Activated CD4-positive, alpha-beta T cell treated with anti-CD3 and anti-CD28 coated beads, Interleukin-2, amount 10 ng/mL, durations not matched to agents 7 days and 5 days (primary cell): Measurements from ENCODE around the gene PAOX. TPM values are rescaled to one million over a fixed set of nuclear protein-coding genes. Genes with fewer than 3 reads are reported as not detected.

Experiments
- CTCF ChIA-PET: fragments of 350-600 bp; sonication (Branson Sonifier 250); formaldehyde crosslinking; loops from one replicate; lab custom pipeline; 2021; ENCODE audit warnings: antibody characterized with exemption; lab: Charles Lee
- POLR2A ChIA-PET: fragments of 350-600 bp; sonication (Branson Sonifier 250); formaldehyde crosslinking; loops from one replicate; lab custom pipeline; 2021; ENCODE audit warnings: antibody characterized with exemption; lab: Charles Lee
- DNase-seq: peaks from one replicate; pipeline ENCODE4 v3.0.0-alpha.2; 2020
- H3K27ac Mint-ChIP-seq: one replicate; pipeline ENCODE4 v1.8.0; 2021; ENCODE audit warnings: mild to moderate bottlenecking, moderate library complexity, mixed read lengths
- H3K27me3 Mint-ChIP-seq: one replicate; pipeline ENCODE4 v1.8.0; 2021; ENCODE audit warnings: mixed read lengths
- H3K36me3 Mint-ChIP-seq: one replicate; pipeline ENCODE4 v1.8.0; 2021; ENCODE audit warnings: low read depth, mixed read lengths
- H3K4me1 Mint-ChIP-seq: one replicate; pipeline ENCODE4 v1.8.0; 2021; ENCODE audit warnings: mixed read lengths
- H3K4me3 Mint-ChIP-seq: one replicate; pipeline ENCODE4 v1.8.0; 2021; ENCODE audit warnings: mild to moderate bottlenecking, moderate library complexity, mixed read lengths
- H3K9me3 Mint-ChIP-seq: one replicate; pipeline ENCODE4 v1.8.0; 2021; ENCODE audit warnings: mixed read lengths
- total RNA-seq, 2 experiments: library from RNA; stranded (reverse); gene quantifications; one replicate each; pipeline ENCODE4 v1.2.3, GENCODE V29; 2021

The PAOX gene
- total RNA-seq, 2 experiments from 2014 or later = 2.6 to 5.0 TPM

DNA sequence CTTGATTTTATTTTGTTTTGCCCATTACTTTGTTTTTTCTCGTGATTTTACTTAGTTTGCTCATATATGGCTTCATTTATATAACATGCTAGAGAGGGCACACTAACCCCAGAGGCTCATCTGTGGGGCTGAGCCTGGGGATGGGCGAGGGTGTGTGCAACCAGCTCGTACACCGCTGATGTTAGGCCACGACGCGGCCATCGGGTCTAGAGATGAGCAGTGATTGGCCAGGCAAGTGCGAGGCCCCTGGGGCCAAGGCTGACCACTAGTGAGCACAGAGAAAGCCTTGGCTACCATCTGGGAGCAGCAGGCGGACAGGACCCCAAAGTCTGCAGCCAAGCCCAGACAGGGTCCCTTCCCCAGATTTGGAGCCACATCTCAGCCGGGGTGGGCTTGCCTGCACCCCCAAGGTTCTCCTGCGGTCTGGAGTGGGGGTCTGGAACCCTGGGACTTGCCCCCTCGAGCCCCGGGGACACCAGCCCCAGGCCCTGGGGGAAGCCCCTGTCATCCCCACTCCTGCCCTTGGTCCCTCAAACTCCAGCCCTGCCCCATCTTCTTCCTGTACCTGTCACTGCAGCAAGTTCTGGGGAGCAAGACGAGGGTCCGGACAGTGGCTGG, 25.0 kb upstream of the PAOX start:
- POLR2A ChIA-PET = no interaction called here
- H3K27me3 Mint-ChIP-seq = peaks cover 2% of the 10 kb centered on the region

DNA sequence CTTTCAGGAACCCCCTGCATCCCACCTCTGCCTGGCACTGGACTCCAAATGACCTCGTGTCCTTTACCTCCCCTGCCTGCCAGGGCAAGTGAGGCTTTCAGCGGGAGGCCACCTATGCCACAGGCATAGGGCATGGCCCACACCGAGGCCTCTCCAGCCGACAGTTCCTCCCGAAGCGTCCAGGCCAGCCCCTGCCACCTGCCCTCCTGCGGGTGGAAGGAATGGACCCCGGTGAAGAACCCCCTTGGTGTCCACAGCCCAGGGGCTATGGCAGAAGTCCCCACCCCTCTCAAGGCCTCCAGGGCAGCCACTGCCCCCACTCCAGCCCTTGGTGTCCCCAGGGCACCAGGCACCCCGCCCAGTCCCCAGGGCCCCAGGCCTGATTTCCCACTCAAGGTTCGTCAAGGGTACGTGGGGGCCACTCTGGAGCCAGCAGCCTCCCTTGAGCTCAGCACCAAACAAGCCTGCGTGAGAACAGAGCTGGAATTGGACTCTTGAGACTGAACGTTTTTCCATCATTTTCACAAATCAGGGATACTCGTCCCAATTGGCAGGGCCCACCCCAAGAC, 24.3 kb upstream of the PAOX start:
- no peak for DNase-seq
- POLR2A ChIA-PET = no interaction called here
- CTCF ChIA-PET = interaction anchor here (0.9 to 1.3 kb wide), 2 partner anchors 25 to 83 kb away, joined by 3 to 5 read pairs; no protein-coding TSS in a partner anchor
- H3K9me3 Mint-ChIP-seq = no peaks in the 10 kb centered on the region
- no peaks in the 10 kb centered on the region for H3K36me3 Mint-ChIP-seq
- H3K4me1 Mint-ChIP-seq = peaks cover 3% of the 10 kb centered on the region
- H3K4me3 Mint-ChIP-seq = no peak overlapping the region
- no peaks in the 10 kb centered on the region for H3K27me3 Mint-ChIP-seq
- no peak overlapping the region for H3K27ac Mint-ChIP-seq

More for the DNA sequence above, 25.0 kb upstream of the PAOX start:
- H3K36me3 Mint-ChIP-seq = no peaks in the 10 kb centered on the region
- CTCF ChIA-PET = interaction anchor here (0.9 kb wide), 1 partner anchor 24 kb away, joined by 4 read pairs; no protein-coding TSS in a partner anchor
- no peak overlapping the region for H3K4me3 Mint-ChIP-seq
- no peak overlapping the region for H3K27ac Mint-ChIP-seq
- DNase-seq = no peak
- peaks cover 5% of the 10 kb centered on the region for H3K4me1 Mint-ChIP-seq
- no peaks in the 10 kb centered on the region for H3K9me3 Mint-ChIP-seq

DNA sequence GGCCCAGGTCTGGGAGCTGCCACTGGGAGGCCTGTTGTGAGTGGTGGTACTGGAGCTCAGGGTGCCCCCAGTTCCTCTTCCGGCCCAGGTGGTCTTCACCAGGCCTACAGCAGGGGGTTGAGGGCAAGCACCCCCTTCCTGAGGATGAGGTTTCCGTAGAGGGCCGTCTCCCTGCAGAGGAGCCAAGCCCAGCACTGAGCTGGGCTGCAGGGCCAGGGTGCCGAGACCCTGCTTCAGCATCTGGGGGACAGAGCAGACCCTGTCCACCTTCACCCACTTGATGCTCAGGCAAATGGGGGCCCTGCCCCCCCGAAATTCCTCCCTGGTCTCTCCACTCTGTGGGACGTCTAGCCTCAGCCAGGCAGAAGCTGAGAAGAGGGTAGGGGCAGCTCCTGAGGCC, 23.8 kb upstream of the PAOX start:
- peaks cover 3% of the 10 kb centered on the region for H3K4me1 Mint-ChIP-seq
- H3K27me3 Mint-ChIP-seq = no peaks in the 10 kb centered on the region
- no peaks in the 10 kb centered on the region for H3K36me3 Mint-ChIP-seq
- no peak overlapping the region for H3K27ac Mint-ChIP-seq
- CTCF ChIA-PET = interaction anchor here (0.9 to 1.3 kb wide), 2 partner anchors 26 to 82 kb away, joined by 3 to 5 read pairs; no protein-coding TSS in a partner anchor
- no peaks in the 10 kb centered on the region for H3K9me3 Mint-ChIP-seq
- POLR2A ChIA-PET = no interaction called here
- no peak for DNase-seq
- no peak overlapping the region for H3K4me3 Mint-ChIP-seq

DNA sequence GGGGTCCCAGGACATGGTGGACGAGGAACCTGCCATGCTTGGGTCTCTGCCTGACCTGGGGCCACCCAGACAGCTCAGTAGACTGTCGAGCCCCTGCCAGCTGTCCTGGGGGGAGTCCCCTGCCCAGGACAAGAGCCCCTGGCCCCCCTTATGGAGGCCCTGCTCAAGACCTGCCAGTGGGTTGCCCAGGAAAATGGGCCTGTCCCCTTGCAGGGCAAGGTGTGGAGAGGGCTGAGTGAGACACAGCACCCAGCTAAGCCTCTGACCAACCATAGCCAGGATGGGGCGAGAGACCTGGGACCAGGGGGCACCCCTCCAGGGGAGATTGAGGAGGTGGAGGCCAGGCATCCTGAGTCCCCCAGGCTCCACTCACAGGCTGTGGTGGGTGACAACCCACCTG, 23.1 kb upstream of the PAOX start:
- CTCF ChIA-PET = interaction anchor here (1.0 to 1.3 kb wide), 2 partner anchors 26 to 27 kb away, joined by 5 read pairs; no protein-coding TSS in a partner anchor
- Mint-ChIP-seq H3K36me3 (no peaks in the 10 kb centered on the region), H3K4me1 (peaks cover 3% of the 10 kb centered on the region), H3K27ac (no peak overlapping the region), H3K4me3 (peak overlapping the region; percentile 51), H3K9me3 (no peaks in the 10 kb centered on the region), H3K27me3 (no peaks in the 10 kb centered on the region)
- no peak for DNase-seq
- POLR2A ChIA-PET = no interaction called here

DNA sequence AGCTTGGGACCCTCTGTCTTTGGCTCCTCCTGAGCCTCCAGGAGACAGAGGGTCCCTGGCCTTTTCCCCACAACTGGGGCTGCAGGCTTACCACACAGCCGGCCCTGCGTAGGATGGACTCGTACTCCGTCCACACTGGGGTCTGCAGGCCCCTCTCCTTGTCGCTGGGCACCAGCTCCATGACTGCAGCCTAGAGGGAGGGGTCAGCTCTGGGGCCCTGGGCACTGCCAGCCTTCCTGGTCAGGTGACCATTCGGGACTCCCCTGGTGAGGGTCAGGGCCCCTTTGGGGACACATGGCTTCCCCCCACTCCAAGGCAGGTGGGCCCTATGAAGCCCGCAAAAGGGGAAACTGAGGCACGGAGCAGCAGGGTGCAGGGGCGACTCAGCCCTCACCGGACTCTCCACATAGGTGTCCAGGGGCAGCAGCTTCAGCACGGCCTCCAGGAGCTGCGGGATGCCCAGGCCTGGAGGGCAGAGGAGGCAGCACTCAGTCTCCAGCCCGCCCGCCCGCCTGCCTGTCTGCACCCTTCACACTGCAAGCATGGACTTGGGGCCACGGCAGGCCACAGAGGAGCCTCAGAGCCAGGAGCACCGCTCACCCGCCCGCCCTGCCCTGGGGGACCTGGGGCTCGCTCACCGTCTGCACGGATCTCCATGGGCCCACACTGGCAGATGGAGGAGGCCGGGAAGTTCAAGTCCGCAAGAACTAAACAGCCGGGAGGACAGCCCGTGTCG, 22.3 kb upstream of the PAOX start:
- no peaks in the 10 kb centered on the region for H3K27me3 Mint-ChIP-seq

DNA sequence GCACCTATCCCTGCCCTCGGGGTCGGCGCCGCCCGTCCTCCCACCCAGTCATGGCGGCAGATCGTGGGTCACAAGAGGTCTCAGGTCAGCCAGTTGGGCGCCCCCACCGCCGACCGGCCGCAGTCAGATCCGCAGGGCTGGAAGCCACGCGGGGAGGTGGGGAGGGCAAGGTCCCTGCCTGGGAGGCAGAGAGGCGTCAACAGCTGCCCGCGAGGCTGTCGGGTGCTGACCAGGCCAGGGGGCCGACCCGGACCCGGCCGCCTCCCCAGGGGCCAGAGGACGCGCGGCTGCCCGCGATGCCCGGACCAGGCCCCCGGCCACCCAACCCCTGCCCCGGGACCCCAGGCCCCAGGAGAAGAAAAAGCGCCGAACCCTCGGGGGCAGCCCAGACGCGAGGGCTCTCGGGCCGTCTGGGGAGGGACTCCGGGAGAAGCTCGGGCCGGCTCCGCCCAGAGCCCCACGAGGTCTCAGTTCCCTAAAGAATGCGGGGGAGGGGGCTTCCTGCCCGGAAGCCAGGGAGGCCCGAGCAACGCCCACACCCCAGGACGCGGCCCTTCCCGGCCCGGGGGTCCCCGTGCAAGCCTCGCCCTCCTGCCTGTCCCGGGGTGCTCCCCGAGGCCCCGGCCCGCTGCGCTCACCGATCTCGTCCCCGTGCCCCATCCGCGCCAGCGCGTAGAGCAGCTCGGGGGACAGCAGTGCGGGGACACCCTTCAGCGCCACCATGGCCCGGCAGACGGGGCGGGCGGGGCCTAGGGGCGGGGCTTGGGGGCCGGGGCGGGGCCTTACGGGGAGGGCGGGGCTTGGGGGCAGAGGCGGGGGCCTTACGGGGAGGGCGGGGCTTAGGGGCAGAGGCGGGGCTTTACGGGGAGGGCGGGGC, 21.5 kb upstream of the PAOX start, which contains the start of gene FUOM:
FUOM (minus strand) TSS at position 735 of the 877 bp plus-strand sequence; CDS start at position 723, 12 bp downstream.
- Mint-ChIP-seq H3K27me3 (no peaks in the 10 kb centered on the region), H3K4me3 (peak within 1 kb of the TSS; percentile 73), H3K27ac (peak within 1 kb of the TSS; percentile 77), H3K36me3 (no peaks in the 10 kb centered on the region), H3K4me1 (peaks cover 3% of the 10 kb centered on the region), H3K9me3 (no peaks in the 10 kb centered on the region)
- peak; percentile 73 for DNase-seq
- POLR2A ChIA-PET = no interaction called here
- CTCF ChIA-PET = interaction anchor here (0.7 to 0.9 kb wide), 2 partner anchors 10 to 28 kb away, joined by 3 read pairs; no protein-coding TSS in a partner anchor

More for the DNA sequence above, 22.3 kb upstream of the PAOX start:
- no peaks in the 10 kb centered on the region for H3K9me3 Mint-ChIP-seq
- H3K36me3 Mint-ChIP-seq = no peaks in the 10 kb centered on the region
- peak overlapping the region; percentile 73 for H3K4me3 Mint-ChIP-seq
- DNase-seq = no peak
- POLR2A ChIA-PET = no interaction called here
- peaks cover 3% of the 10 kb centered on the region for H3K4me1 Mint-ChIP-seq
- H3K27ac Mint-ChIP-seq = no peak overlapping the region
- CTCF ChIA-PET = interaction anchor here (0.7 to 1.0 kb wide), 2 partner anchors 10 to 27 kb away, joined by 3 to 5 read pairs; no protein-coding TSS in a partner anchor

DNA sequence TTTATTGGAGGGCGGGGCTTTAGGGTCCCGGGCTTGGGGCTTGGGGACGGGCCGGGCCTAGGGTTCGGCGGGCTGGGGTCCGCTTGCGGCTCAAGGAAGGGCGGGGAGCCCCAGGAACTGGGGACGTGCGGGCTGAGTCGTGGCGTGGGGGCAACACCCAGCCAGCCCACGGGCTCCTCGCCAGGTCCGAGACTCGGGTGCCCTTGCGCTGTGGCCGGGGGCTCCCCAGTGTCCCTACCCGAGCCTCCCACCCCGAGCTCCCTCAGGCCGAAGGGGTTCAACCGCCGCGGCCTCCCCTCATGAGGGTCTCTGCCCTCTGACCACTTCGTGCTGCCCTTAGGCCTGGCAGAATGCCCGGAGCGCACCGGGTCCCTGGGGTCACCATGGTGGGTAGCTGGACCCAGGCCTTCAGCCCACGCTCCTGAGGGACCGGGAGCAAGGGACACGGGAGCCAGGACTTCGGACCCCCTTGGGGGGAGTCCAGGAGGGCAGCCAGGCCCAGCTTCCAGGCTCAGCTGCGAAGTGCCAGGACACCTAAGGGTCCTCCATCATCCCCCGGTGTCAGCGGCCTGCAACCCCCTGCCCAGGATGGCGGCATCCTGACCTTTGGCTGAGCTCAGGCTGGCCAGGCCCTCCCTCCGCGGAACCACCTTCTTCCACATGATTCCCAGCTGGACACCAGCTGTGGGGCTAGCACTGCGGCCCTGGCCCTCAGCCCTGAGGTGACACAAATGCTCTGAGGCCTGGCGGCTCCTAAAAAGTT, 20.7 kb upstream of the PAOX start:
- Mint-ChIP-seq H3K36me3 (peaks cover 2% of the 10 kb centered on the region), H3K4me3 (peak overlapping the region; percentile 19), H3K9me3 (no peaks in the 10 kb centered on the region), H3K27me3 (no peaks in the 10 kb centered on the region), H3K4me1 (peaks cover 3% of the 10 kb centered on the region), H3K27ac (no peak overlapping the region)
- no peak for DNase-seq
- CTCF ChIA-PET = interaction anchor here (0.9 to 1.3 kb wide), 2 partner anchors 29 kb away, joined by 3 read pairs; no protein-coding TSS in a partner anchor
- POLR2A ChIA-PET = no interaction called here

DNA sequence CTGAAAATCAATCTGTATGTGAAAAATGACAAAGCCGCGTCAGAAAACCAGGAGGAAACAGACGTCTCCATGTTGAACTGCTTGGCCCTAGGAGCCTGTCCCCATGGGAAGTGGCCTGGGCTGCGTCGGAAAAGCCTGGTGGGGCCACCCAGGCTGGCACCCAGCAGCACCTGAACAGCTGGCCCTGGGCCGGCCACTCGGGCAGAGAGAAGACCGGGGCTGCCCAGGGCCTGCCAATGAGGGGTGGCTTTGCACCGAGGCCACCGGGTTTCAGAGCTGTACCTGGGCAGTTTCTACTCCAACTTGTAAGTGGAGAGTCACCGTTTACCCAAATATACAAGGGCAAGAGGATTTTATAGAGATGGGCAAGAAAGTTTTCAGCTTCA, 20.1 kb upstream of the PAOX start:
- no peak overlapping the region for H3K27ac Mint-ChIP-seq
- DNase-seq = no peak
- peaks cover 2% of the 10 kb centered on the region for H3K36me3 Mint-ChIP-seq
- no peaks in the 10 kb centered on the region for H3K9me3 Mint-ChIP-seq
- no peaks in the 10 kb centered on the region for H3K27me3 Mint-ChIP-seq
- H3K4me1 Mint-ChIP-seq = peaks cover 3% of the 10 kb centered on the region
- ChIA-PET POLR2A (no interaction called here), CTCF (interaction anchor here (1.3 kb wide), 1 partner anchor 29 kb away, joined by 3 read pairs; no protein-coding TSS in a partner anchor)
- H3K4me3 Mint-ChIP-seq = peak overlapping the region; percentile 19

DNA sequence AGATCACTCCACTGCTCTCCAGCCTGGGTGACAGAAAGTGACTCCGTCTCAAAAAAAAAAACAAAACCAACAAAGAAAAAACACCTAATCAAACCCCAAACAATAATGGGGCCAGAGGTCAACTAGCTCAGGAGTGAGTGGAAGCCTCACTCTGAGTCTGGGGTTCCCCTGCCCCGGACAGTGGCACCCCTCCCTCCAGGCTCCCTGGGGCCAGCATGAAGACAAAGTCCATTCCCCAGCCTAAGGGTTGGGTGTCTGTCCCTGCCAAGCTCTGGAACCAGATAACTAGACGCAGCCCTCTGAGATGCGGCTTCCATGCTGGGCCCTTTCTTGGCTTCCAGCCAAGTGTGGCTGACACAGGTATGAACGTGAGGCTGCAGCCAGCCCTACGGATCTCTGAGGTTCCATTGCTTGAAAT, 19.5 kb upstream of the PAOX start:
- peaks cover 2% of the 10 kb centered on the region for H3K36me3 Mint-ChIP-seq
- no peaks in the 10 kb centered on the region for H3K27me3 Mint-ChIP-seq
- no peak for DNase-seq
- no peak overlapping the region for H3K4me3 Mint-ChIP-seq
- POLR2A ChIA-PET = no interaction called here
- H3K9me3 Mint-ChIP-seq = no peaks in the 10 kb centered on the region
- CTCF ChIA-PET = interaction anchor here (1.3 kb wide), 1 partner anchor 30 kb away, joined by 3 read pairs; no protein-coding TSS in a partner anchor
- H3K4me1 Mint-ChIP-seq = peaks cover 3% of the 10 kb centered on the region
- H3K27ac Mint-ChIP-seq = no peak overlapping the region

DNA sequence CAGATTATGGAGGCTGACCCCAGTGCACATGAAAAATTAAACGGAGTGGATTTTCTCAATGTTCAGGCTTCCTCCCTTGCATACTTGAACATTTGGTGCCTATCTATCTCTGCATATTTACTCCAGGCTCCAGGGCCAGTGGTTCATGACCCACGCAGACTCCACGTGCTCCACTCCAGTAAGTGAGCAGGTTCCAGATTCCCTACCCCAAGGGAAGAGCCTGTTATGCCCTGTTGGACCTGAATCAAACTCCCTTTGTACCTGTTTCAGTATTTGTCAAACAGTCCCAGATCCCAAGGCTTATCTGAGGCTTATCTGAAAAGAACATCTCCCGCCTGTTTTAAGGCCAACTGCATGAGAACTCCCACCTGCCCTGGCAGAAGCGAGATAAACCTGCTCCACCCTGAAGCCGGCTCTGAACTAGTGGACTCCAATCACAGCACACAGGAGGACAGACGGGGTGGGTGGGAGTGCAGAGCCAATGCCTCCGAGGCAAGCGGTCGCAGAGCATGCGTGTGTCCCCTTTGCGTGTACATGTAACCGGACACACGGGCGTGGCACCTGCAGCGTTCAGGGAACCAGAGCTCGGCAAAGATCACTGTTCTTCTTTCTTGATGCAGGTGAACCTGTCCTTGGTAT, 19.0 kb upstream of the PAOX start:
- Mint-ChIP-seq H3K27ac (no peak overlapping the region), H3K4me1 (peaks cover 3% of the 10 kb centered on the region), H3K4me3 (no peak overlapping the region), H3K9me3 (no peaks in the 10 kb centered on the region), H3K36me3 (peaks cover 2% of the 10 kb centered on the region), H3K27me3 (no peaks in the 10 kb centered on the region)
- ChIA-PET CTCF (interaction anchor here (1.8 kb wide), 1 partner anchor 31 kb away, joined by 8 read pairs; no protein-coding TSS in a partner anchor), POLR2A (no interaction called here)
- no peak for DNase-seq

DNA sequence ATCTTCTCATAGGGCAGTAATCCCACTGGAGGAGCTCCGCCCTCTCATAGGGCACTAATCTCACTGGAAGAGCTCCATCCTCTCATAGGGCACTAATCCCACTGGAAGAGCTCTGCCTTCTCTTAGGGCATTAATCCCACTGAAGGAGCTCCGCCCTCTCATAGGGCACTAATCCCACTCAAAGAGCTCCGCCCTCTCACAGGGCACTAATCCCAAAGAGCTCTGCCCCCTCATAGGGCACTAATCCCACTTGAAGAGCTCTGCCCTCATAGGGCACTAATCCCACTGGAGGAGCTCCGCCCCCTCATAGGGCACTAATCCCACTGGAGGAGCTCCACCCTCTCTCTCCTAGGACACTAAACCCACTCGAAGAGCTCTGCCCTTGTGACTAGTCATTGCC, 17.8 kb upstream of the PAOX start:
- no peaks in the 10 kb centered on the region for H3K27me3 Mint-ChIP-seq
- H3K4me1 Mint-ChIP-seq = peaks cover under 1% of the 10 kb centered on the region
- no peak overlapping the region for H3K4me3 Mint-ChIP-seq
- POLR2A ChIA-PET = no interaction called here
- CTCF ChIA-PET = interaction anchor here (0.7 to 2.0 kb wide), 5 partner anchors 9 to 46 kb away, joined by 3 to 8 read pairs (median 5); no protein-coding TSS in a partner anchor
- H3K36me3 Mint-ChIP-seq = peaks cover 2% of the 10 kb centered on the region
- no peaks in the 10 kb centered on the region for H3K9me3 Mint-ChIP-seq
- no peak for DNase-seq
- H3K27ac Mint-ChIP-seq = no peak overlapping the region
